GM18526 (cell line): Measurements from ENCODE around the gene ZNF71.

Experiments used
- POLR2A ChIP-seq: IDR thresholded peaks from 3 replicates; pipeline ENCODE4 v1.6.1; 2011; ENCODE audit not compliant: insufficient read length; ENCODE audit errors: extremely low read depth

The ZNF71 gene

DNA sequence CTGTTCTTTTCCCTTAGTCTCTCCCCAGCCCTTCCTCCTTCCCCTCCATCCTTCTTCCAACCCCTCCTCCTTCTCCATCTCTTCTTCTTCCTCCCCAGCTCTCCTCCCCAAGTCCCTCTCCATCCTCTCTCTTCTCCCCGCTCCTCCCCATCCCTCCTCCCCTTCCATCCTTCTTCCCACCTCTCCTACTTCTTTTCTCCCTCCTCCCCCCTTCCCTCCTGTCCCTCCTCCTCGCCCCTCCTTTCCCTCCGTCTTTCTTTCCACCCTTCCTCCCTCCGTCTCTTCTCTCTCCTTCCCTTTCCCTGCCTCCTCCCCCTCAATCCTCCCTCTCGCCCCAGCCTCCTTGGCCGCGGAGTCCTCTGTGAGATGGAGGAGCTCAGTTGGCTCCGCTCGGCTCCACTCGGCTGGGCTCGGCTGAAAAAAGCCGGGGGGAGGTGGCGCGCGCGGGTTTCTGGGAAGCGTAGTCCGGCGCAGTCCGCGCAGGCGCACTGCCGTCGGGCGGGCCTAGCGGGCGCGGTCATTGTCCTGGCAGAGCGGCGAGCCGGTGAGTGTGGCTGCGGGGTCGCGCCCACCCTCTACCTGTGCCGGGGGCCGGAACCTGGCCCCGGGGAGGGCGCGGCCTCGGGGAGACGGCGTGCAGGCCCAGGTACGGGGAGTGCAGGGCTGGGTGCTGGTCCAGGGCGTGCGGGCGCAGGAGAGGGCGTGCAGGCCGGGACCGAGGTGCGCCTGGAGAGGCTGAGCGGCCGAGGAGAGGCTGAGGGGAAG is at the start of gene ZNF71:
Gene ZNF71, plus strand, starts transcription at position 520 of the 765 bp plus-strand sequence. CDS start 6,257 bp downstream, outside the sequence.
- no peak for TF ChIP-seq POLR2A

DNA sequence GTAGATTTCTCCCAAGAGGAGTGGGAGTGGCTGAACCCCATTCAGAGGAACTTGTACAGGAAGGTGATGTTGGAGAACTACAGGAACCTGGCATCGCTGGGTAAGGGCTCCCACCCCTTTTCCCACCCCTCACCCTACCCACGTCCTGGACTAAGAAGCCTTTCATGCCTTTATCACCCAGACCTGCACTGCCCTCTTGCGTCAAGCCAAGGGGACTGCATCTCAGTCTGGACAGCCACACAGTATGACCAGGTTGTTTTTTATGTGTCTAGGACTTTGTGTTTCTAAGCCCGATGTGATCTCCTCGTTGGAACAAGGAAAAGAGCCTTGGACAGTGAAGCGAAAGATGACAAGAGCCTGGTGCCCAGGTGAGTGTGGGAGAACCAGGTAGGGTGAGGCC is 47.6 kb upstream of the ZNF71 start:
- TF ChIP-seq POLR2A, result no peak

DNA sequence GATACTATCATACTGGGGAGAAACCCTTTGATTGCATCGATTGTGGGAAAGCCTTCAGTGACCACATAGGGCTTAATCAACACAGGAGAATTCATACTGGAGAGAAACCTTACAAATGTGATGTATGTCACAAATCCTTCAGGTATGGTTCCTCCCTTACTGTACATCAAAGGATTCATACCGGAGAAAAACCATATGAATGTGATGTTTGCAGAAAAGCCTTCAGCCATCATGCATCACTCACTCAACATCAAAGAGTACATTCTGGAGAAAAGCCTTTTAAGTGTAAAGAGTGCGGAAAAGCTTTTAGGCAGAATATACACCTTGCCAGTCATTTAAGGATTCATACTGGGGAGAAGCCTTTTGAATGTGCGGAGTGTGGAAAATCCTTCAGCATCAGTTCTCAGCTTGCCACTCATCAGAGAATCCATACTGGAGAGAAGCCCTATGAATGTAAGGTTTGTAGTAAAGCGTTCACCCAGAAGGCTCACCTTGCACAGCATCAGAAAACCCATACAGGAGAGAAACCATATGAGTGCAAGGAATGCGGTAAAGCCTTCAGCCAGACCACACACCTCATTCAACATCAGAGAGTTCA is 40.7 kb upstream of the ZNF71 start:
- TF ChIP-seq POLR2A, result no peak

DNA sequence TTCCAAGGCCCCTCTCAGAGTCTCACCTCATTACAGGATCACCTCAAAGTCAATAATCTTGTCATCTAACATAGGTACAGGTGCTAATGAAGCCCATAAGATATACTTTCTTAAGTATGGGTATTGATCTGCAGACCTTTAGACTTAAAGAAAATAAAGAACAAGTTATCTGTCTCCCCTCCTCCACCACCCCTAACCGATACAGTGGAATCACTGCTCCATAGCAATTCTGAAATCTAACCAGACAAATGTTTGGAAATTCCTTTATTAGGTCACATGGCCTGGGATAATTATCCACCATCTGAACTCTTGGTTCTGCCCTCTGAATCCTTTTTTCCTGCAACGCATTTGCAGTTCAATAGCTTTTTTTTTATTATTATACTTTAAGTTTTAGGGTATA is 32.3 kb upstream of the ZNF71 start:
- TF ChIP-seq POLR2A, result no peak

DNA sequence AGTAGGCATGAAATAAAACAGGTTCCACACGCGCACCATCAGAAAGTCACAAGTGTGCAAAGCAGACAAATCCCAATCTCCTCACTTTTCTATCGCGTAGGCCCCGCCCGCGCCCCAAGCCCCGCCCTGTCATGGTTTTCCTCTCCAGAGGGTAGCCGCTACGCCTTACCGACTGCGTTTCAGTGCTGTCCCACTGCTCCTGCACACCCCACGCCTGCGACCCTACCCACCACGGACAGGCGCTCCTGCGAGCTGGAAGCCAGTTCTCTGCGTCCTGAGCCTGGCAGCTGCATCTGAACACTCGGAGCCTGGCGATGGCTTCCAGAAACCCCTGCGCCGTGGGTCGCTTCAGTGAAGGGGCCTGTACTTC is 28.2 kb upstream of the ZNF71 start:
- no peak for TF ChIP-seq POLR2A

DNA sequence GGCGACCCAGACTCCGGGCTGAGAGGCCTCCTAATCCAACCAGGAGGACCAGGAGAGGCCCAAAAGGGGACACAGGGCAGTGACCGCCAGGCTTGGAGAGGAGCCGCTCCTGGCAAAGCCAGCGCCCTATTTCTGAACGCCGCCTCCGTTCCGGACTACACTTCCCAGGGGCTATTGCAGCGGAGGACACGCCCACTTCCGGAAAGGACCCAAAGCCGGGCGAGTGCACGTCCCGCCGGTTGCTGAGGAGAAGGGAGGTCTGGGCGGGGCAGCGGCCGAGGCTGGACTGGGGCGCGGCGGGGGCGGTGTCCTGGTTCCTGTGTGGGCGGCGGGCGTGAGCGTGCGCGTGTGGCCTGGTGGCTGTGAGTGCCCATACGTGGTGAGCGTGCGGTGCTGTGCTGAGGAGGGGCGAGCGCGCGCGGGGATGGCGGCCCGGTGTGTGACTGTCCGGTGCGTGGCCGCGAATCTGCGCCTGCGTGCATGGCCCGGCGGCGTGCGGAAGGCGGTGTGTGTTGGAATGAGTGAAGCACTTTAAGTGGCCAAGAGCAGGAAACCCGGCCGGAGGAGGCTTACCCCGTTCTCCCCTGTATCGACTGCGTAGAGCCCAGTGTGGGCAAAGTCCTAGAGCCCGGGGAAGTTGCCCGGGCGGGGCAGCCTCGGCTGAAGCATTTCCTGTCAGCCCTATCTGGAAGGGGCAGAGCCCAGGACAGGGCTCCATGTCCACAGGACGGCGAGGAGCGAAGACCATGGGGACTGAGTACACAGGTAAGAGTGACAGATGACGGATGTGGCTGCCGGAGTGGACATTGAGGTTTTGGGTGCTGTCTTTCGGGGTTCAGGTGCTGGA is 27.6 kb upstream of the ZNF71 start, which contains the start of gene ZNF470:
Gene ZNF470, plus strand, starts transcription at position 195 of the 847 bp plus-strand sequence. CDS start 2,844 bp downstream, outside the sequence.
- peak; percentile 52 for TF ChIP-seq POLR2A

DNA sequence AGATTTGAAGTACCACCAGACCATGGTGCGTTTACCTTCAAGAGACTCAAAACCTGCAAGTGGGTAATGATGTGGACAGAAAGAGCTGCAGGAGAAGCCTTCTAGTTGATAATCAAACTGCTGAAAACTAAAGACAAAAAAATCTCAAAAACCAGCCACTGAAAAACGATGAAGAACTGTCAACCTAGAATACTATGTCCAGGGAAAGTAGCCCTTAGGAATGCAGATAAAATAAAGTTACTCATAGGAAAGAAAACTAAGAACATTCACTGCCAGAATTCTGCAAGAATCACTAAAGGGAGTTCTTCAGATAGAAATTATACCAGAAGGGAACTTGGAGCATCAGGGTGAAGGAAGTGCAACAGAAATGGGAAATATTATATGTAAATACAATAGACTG is 22.5 kb upstream of the ZNF71 start:
- no peak for TF ChIP-seq POLR2A

DNA sequence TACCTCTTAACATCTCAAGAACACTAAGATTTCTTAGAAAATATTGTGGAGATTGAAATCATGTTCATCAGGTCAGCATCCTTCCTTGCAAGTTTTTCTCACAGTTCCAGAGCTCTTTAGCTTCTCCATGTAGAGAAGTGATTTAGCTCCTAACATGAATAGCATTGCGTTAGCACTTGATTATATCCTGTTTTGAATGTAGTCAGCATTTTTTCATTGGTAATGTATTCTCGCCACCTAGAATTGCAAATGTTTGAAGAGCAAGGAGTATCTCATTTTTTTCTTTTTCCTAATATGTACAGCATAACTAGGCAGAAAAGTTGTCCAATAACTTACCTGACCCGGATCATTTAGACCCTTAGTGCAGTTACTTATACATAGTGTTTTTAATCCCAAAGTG is 21.2 kb upstream of the ZNF71 start:
- no peak for TF ChIP-seq POLR2A

DNA sequence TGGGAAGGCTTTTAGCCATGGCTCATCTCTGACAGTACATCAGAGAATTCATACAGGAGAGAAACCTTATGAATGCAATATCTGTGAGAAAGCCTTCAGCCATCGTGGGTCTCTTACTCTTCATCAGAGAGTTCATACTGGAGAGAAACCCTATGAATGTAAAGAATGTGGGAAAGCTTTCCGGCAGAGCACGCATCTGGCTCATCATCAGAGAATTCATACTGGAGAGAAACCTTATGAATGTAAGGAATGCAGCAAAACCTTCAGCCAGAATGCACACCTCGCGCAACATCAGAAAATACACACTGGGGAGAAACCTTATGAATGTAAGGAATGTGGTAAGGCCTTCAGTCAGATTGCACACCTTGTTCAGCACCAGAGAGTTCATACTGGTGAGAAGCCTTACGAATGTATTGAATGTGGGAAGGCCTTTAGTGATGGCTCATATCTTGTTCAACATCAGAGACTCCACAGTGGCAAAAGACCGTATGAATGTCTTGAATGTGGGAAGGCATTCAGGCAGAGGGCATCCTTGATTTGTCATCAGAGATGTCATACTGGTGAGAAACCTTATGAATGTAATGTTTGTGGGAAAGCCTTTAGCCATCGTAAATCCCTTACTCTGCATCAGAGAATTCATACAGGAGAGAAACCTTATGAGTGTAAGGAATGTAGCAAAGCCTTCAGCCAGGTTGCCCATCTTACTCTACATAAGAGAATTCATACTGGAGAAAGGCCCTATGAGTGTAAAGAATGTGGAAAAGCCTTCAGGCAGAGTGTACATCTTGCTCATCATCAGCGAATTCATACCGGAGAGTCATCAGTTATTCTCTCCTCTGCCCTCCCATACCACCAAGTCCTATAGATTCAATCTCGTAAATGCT is 17.1 kb upstream of the ZNF71 start:
- no peak for TF ChIP-seq POLR2A

DNA sequence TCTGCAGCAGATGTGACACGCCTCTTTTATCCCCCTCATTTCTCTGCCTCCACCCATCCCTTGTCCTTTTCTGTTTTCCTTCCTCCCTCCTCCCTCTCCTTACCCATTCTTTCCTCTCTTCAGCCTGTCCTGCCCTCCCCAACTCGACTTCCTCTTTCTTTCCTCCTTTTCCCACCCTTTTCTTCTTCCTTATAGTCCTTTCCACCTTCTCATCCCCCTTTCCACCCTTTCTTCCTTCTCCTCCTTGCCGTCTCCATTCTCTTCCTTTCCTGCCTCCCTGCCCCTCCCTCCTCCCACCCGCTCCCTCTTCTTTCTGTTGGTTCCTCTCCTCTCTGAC is 688 bp upstream of the ZNF71 start:
- no peak for TF ChIP-seq POLR2A

DNA sequence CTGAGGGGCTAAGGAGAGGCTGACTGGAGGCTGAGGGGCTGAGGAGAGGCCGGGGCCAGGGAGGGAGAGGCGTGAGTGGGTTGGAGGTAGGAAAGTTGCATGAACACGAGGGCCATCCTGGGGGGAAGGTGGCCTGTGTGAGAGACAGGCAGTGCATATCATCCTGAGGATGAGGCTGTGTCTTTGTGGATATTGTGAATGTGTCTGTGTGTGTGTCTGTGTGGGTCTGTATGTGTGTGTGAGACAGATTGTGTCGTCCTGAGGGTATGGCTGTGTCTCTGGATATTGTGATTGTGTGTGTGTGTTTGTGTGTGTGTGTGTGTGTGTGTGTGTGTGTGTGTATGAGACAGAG is 422 bp downstream of the ZNF71 start:
- TF ChIP-seq POLR2A, result no peak

DNA sequence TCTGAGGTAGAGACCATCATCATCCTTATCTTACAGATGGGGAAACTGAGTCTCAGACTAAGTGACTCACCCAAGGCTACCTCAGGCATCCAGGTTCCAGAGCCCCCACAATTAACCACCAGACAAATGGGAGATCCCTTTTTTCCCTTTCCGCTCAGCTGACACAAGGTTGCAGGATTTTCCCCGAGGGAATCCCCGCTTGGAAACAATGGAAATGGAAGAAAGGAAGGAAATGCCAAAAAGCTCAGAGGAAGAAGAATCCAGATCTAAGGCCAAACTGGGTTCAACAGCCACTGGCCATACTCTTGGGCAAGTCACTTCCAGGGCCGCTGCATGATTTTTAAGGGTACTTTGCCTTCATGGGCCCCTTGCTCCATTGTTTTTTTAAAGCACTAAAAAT is 1.6 kb downstream of the ZNF71 start:
- TF ChIP-seq POLR2A, result no peak

DNA sequence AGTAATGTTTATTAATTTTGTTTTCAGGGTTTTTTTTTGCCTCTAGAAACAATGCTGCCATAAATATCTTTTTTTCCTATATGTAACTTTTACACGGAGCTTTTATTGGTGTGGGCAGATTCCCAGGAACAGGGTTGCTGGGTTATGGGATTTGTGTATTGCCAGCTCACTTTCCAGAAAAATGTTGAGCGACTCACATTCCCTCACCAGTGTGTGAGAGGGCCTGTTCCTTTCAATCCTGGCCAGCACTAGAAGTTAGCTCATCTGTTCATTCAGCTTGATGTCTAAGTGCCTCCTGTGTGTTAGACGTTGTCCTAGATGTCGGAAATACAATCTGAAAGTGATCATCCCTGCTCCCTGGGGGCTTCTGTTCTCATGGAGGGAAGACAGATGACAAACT is 2.6 kb downstream of the ZNF71 start:
- TF ChIP-seq POLR2A, result no peak

DNA sequence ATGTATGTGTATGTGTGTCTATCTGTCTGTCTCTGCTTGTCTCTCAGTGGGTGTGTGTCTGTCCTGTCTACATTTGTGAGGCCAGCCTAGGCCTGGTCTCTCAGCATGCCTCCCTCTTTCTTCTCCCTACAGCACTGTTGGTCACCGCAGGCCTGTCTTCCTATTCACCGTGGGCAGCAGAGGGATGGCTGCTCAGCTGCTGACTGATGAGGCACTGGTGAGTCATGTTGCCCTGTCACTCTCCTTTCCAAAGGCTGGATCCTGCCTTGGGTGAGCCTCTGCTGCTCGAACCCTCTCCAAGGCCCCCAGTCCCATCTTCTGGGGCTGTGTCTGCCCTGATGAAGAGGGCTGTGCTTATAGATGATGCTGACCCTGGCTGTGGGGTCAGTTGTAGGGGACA is 6.3 kb downstream of the ZNF71 start:
- no peak for TF ChIP-seq POLR2A

DNA sequence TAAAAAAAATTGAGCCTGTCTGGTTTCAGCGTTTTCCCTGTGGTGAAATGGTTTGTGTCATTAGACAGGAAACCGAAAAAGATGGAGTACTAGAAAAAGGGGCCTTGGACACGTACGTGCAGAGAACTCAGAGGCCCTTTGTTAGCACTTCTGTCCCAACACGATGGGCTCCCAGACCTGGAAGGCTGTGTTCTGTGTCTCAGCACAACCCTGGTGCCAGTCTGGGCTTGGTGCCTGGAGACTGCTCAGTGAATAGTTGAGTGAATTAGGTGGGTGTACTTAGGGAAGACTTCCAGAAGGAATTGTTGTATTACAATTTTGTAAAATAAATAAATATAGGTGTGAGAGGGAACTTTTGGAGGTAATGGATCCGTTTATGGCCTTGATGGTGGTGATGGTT is 8.7 kb downstream of the ZNF71 start:
- no peak for TF ChIP-seq POLR2A

DNA sequence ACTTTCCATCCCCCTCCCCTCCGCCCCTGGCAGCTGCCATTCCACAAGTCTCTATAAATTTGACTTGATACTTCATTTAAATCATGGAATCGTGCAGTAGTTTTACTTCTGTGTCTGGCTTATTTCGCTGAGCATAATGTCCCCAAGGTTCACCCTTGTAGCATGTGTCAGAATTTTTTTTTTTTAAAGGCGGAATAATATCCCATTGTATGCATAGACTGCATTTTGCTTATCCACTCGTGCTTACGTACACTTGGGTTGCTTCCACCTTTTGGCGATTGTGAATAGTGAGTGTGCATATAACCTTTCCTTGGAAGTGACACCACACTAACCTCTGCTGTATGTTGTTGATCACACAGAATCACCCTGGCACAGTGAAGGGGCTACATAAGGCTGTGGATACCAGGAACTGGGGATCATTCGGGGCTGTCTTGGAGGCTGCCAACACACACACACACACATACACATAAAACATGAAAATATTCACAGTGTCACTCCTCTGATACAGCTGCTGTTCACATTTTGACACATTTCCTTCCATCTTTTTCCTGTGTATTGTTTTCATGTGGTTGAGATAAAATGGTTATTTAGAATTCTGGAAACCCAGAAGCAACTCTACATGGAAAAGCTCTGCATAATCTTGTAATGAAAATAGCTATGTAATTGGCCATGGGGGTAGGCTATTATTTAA is 13.3 kb downstream of the ZNF71 start:
- TF ChIP-seq POLR2A, result no peak
